LNCaP clone FGC (cell line): ENCODE measurements around the gene VPS51.

ENCODE experiments used
- DNase-seq: peaks from one replicate; pipeline ENCODE4 v3.0.0-alpha.2; 2011; ENCODE audit warnings: low read depth
- H3K4me3 ChIP-seq: 2 replicates; pipeline ENCODE4 v1.5.1; 2011; ENCODE audit warnings: mild to moderate bottlenecking, low read depth, low read length, control low read depth
- TF ChIP-seq, protein P1 (sequence below): IDR thresholded peaks from 2 replicates; pipeline ENCODE4 v1.5.1; 2012; ENCODE audit warnings: mild to moderate bottlenecking; ENCODE audit not compliant: control insufficient read depth, insufficient read depth; ENCODE audit errors: extremely low read depth

Gene VPS51

GRCh38 chr11:65127473-65128181, 31.6 kb downstream of the VPS51 start:
- TF ChIP-seq, protein P1, sequence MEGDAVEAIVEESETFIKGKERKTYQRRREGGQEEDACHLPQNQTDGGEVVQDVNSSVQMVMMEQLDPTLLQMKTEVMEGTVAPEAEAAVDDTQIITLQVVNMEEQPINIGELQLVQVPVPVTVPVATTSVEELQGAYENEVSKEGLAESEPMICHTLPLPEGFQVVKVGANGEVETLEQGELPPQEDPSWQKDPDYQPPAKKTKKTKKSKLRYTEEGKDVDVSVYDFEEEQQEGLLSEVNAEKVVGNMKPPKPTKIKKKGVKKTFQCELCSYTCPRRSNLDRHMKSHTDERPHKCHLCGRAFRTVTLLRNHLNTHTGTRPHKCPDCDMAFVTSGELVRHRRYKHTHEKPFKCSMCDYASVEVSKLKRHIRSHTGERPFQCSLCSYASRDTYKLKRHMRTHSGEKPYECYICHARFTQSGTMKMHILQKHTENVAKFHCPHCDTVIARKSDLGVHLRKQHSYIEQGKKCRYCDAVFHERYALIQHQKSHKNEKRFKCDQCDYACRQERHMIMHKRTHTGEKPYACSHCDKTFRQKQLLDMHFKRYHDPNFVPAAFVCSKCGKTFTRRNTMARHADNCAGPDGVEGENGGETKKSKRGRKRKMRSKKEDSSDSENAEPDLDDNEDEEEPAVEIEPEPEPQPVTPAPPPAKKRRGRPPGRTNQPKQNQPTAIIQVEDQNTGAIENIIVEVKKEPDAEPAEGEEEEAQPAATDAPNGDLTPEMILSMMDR, result no peak
- no peak for DNase-seq
- no peak overlapping the region for H3K4me3 ChIP-seq

GRCh38 chr11:65128182-65129145, 32.5 kb downstream of the VPS51 start:
- TF ChIP-seq, protein P1, result no peak
- no peak overlapping the region for H3K4me3 ChIP-seq
- no peak for DNase-seq

- DNase-seq, result no peak
- TF ChIP-seq, protein P1, result no peak
- no peak overlapping the region for H3K4me3 ChIP-seq
These were observed 33.8 kb downstream of the VPS51 start for GRCh38 chr11:65129649-65130441.

DNA sequence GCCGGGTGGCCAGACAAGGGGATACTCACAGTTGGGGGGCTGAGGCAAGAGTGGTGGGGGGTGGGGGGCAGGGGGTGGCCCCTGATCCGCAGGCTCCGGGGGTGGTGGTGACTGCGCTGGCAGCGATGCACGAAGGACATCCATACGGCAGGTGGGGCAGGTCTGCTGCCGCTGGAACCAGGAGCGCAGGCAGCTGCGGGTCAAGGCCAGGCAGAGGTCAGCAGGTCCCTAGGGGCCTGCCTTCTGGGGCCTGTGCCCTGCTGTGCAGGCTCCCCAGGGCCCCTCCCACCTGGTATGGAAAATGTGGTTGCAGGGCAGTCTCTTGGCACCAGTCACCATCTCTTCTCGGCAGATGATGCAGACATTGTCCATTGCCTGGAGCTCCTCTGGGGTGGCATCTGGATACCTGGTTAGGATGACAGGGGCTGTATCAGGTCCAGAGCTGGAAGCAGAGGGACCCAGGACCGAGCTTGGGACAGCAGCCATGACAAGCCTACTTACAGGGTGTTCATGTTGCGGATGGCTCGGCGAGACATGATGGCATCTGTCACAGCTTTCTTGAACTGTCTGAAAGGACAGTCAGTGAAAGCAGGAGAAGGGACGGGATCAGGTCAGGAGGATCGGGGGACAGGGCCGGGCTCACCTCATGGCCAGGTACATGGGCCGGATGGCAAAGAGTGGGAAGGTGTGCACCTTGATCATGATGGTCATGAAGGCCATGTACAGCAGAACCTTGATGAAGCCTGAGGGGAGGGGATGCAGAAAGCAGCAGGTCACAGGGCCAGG, 34.8 kb downstream of the VPS51 start:
- no peak for DNase-seq
- TF ChIP-seq, protein P1, result no peak

DNA sequence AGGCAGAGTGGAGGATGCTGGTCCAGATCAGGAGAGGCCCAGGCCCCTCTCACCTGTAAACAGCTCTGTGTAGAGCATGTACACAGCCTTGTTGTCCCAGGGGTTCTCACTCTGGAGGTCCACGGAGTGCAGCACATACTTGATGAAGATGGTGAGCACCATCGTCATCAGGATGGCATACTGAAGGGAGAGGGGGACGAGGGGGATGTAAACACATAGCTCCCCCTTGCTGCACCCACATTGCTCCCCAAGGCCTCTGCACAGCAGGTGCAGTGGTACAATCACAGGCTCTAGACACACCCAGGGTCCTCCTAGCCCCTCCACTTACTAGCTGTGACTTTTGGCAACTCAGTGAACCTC, 35.4 kb downstream of the VPS51 start:
- no peak overlapping the region for H3K4me3 ChIP-seq
- DNase-seq, result no peak
- TF ChIP-seq, protein P1, result no peak

More for the DNA sequence above, 34.8 kb downstream of the VPS51 start:
- H3K4me3 ChIP-seq, result no peak overlapping the region

- TF ChIP-seq, protein P1, result no peak
- no peak overlapping the region for H3K4me3 ChIP-seq
- DNase-seq, result no peak
These were observed 35.9 kb downstream of the VPS51 start for GRCh38 chr11:65131895-65132237.
